SK-N-SH (cell line): ENCODE measurements around the gene HECTD4. TPM values are rescaled to one million over a fixed set of nuclear protein-coding genes. Genes with fewer than 3 reads are reported as not detected.

Experiments
- CTCF ChIA-PET: fragments of 300-600, 350-600 bp; formaldehyde crosslinking; extraction: SDS; loops from one replicate; lab custom pipeline; 2021; lab: Yijun Ruan, JAX
- POLR2A ChIA-PET: fragments of 350-600 bp; sonication (Branson Sonifier 250); formaldehyde crosslinking; extraction: SDS; loops from one replicate; lab custom pipeline; 2020; ENCODE audit warnings: antibody characterized with exemption, inconsistent platforms; lab: Yijun Ruan, JAX
- DNase-seq: peaks from one replicate; pipeline ENCODE4 v3.0.0; 2012
- H2AFZ ChIP-seq: fragments of 200-600 bp; sonication (generic); 2 replicates; pipeline ENCODE4 v1.8.1; 2016; ENCODE audit warnings: antibody characterized with exemption, mild to moderate bottlenecking, low read depth
- H3F3A ChIP-seq: fragments of 200-600 bp; sonication (generic); replicated peaks from 2 replicates; pipeline ENCODE3; 2016; ENCODE audit warnings: antibody characterized with exemption, mild to moderate bottlenecking; ENCODE audit not compliant: insufficient read depth
- H3K27ac ChIP-seq, 2 experiments: fragments of 200-500 bp in 1 of 2; fragments of 200-600 bp in 1 of 2; sonication (Bioruptor generic) in 1 of 2; sonication (generic), shearing (Covaris generic) in 1 of 2; 2 replicates each; pipeline versions ENCODE4 v1.5.1 to v1.6.1; 2014 to 2016; ENCODE audit warnings: low read depth in 2 of 2, inconsistent platforms in 1 of 2, low read length in 1 of 2, mild to moderate bottlenecking in 1 of 2, mixed read lengths in 1 of 2
- H3K27me3 ChIP-seq: fragments of 200-600 bp; sonication (generic), shearing (Covaris generic); 2 replicates; pipeline ENCODE4 v1.6.1; 2016; ENCODE audit warnings: mixed run types; ENCODE audit not compliant: insufficient read depth
- H3K36me3 ChIP-seq, 2 experiments: fragments of 200-500 bp in 1 of 2; fragments of 200-600 bp in 1 of 2; sonication (Bioruptor generic) in 1 of 2; sonication (generic) in 1 of 2; replicated peaks in 1 of 2; 2 replicates each; pipeline versions ENCODE3 to v1.5.1; 2014 to 2016; ENCODE audit warnings: low read length in 1 of 2, mild to moderate bottlenecking in 1 of 2; ENCODE audit not compliant: insufficient read depth in 2 of 2, control insufficient read depth in 1 of 2
- H3K4me1 ChIP-seq, 2 experiments: fragments of 200-500 bp in 1 of 2; fragments of 200-600 bp in 1 of 2; sonication (Bioruptor generic) in 1 of 2; sonication (generic), shearing (Covaris generic) in 1 of 2; 2 replicates each; pipeline versions ENCODE4 v1.5.1 to v1.6.1; 2014 to 2016; ENCODE audit warnings: low read depth in 1 of 2, low read length in 1 of 2, mixed run types in 1 of 2; ENCODE audit not compliant: insufficient read depth in 2 of 2, control insufficient read depth in 1 of 2
- H3K4me2 ChIP-seq: fragments of 200-600 bp; sonication (generic), shearing (Covaris generic); 2 replicates; pipeline ENCODE4 v1.6.1; 2017; ENCODE audit warnings: mixed run types
- H3K4me3 ChIP-seq, 2 experiments: fragments of 200-500 bp in 1 of 2; fragments of 200-600 bp in 1 of 2; sonication (Bioruptor generic) in 1 of 2; sonication (generic), shearing (Covaris generic) in 1 of 2; 2 replicates each; pipeline versions ENCODE4 v1.5.1 to v1.8.1; 2014 to 2016; ENCODE audit warnings: low read depth in 2 of 2, inconsistent platforms in 1 of 2, low read length in 1 of 2, mild to moderate bottlenecking in 1 of 2, mixed read lengths in 1 of 2, moderate library complexity in 1 of 2
- H3K79me2 ChIP-seq: fragments of 200-600 bp; sonication (generic); 2 replicates; pipeline ENCODE4 v1.8.1; 2017; ENCODE audit warnings: mild to moderate bottlenecking; ENCODE audit not compliant: insufficient read depth
- H3K9ac ChIP-seq: fragments of 200-600 bp; sonication (generic); 2 replicates; pipeline ENCODE4 v1.6.1; 2017; ENCODE audit warnings: mixed run types
- H3K9me2 ChIP-seq: fragments of 200-600 bp; sonication (generic); 2 replicates; pipeline ENCODE4 v1.6.1; 2017; ENCODE audit warnings: mixed run types
- H3K9me3 ChIP-seq: fragments of 200-600 bp; sonication (generic); 2 replicates; pipeline ENCODE4 v1.6.1; 2017; ENCODE audit warnings: mixed run types, mild to moderate bottlenecking, moderate library complexity
- H4K20me1 ChIP-seq: fragments of 200-600 bp; sonication (generic); 2 replicates; pipeline ENCODE4 v1.6.1; 2017; ENCODE audit warnings: mild to moderate bottlenecking, mixed run types; ENCODE audit not compliant: insufficient read depth
- CTCF ChIP-seq: fragments of 200-600 bp; sonication (generic); IDR thresholded peaks from 2 replicates; pipeline ENCODE4 v1.6.1; 2017; ENCODE audit warnings: antibody characterized with exemption, mild to moderate bottlenecking, moderate library complexity
- ELF1 ChIP-seq: IDR thresholded peaks from 2 replicates; pipeline ENCODE4 v1.4.0; 2012
- FOSL2 ChIP-seq: IDR thresholded peaks from 2 replicates; pipeline ENCODE4 v1.4.0; 2012; ENCODE audit warnings: low read depth, mild to moderate bottlenecking, moderate library complexity, borderline replicate concordance
- GABPA ChIP-seq: IDR thresholded peaks from 2 replicates; pipeline ENCODE4 v1.4.0; 2012; ENCODE audit warnings: low read depth, mild to moderate bottlenecking
- GATA2 ChIP-seq: sonication (generic); formaldehyde crosslinking; IDR thresholded peaks from 2 replicates; pipeline ENCODE4 v1.5.0; 2020; ENCODE audit warnings: mild to moderate bottlenecking, missing genetic modification reagents
- IRF3 ChIP-seq: fragments of 150-350 bp; IDR thresholded peaks from 2 replicates; pipeline ENCODE4 v1.6.1; 2016; ENCODE audit warnings: mild to moderate bottlenecking, low read depth, low read length
- MAX ChIP-seq: IDR thresholded peaks from 2 replicates; pipeline ENCODE4 v1.4.0; 2012; ENCODE audit warnings: low read depth
- MXI1 ChIP-seq: IDR thresholded peaks from 2 replicates; pipeline ENCODE4 v1.6.1; 2012; ENCODE audit warnings: mild to moderate bottlenecking, low read depth, low read length, improper control_type of control experiment
- POLR2AphosphoS5 ChIP-seq: IDR thresholded peaks from 2 replicates; pipeline ENCODE4 v1.6.1; 2012; ENCODE audit warnings: low read depth, low read length
- RAD21 ChIP-seq: IDR thresholded peaks from 2 replicates; pipeline ENCODE4 v1.6.1; 2012; ENCODE audit warnings: mild to moderate bottlenecking, low read length
- RCOR1 ChIP-seq: fragments of 150-350 bp; IDR thresholded peaks from 2 replicates; pipeline ENCODE4 v1.6.1; 2017; ENCODE audit warnings: antibody characterized with exemption, low read length
- RXRA ChIP-seq: IDR thresholded peaks from 2 replicates; pipeline ENCODE4 v1.4.0; 2012; ENCODE audit warnings: low read depth, mild to moderate bottlenecking, borderline replicate concordance
- SIN3A ChIP-seq: IDR thresholded peaks from 2 replicates; pipeline ENCODE4 v1.6.1; 2012; ENCODE audit warnings: low read depth, mild to moderate bottlenecking, low read length, moderate library complexity, borderline replicate concordance
- SMC3 ChIP-seq: IDR thresholded peaks from 2 replicates; pipeline ENCODE4 v1.6.1; 2012; ENCODE audit warnings: low read depth, low read length, improper control_type of control experiment
- TCF12 ChIP-seq: IDR thresholded peaks from 2 replicates; pipeline ENCODE4 v1.4.0; 2012
- TEAD4 ChIP-seq: IDR thresholded peaks from 2 replicates; pipeline ENCODE4 v1.4.0; 2012; ENCODE audit warnings: mild to moderate bottlenecking, borderline replicate concordance; ENCODE audit not compliant: insufficient read depth
- USF1 ChIP-seq: IDR thresholded peaks from 2 replicates; pipeline ENCODE4 v1.4.0; 2012; ENCODE audit warnings: low read depth, borderline replicate concordance
- YY1 ChIP-seq: IDR thresholded peaks from 2 replicates; pipeline ENCODE4 v1.4.0; 2012; ENCODE audit warnings: low read depth, mild to moderate bottlenecking
- whole genome bisulfite sequencing: methylation state at CpG from one replicate; pipeline ENCODE4 v1.1.6; 2017; ENCODE audit warnings: low lambda C conversion rate; 5-methylcytosine and 5-hydroxymethylcytosine counted together
- polyA plus RNA-seq, 3 experiments: library from polyadenylated mRNA; depleted of rRNA; stranded (reverse); fragments of >200 nt; gene quantifications; 2 replicates each; pipeline ENCODE4 v1.2.3, GENCODE V29; 2012
- TF ChIP-seq, protein P1 (sequence below): IDR thresholded peaks from 2 replicates; pipeline ENCODE4; 2012

Gene HECTD4
- polyA plus RNA-seq, 1 of the 3 experiments (the other 2 are of a cell fraction), result 14.6 TPM

DNA sequence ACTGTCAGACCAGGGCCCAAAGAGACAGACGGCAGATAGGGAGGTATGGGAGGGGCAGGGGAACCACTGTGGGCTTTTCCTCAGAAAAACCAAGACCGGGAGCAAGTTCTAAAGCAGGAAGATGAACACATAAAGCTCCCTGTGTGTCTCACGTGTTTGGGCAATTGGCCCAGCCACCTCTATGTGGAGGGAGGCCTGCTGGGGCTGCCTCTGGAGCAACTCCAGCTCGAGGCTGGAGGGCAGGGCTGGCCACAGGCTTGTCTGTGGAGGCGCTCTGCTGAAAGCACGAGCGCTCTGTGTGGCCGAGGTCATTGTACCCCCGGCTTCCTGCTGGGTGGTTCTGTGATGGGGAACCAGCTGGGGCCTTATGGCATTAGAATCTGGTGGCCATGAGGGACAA lies 220.5 kb downstream of the HECTD4 start (continued):
- TF ChIP-seq MAX, result no peak
- TF ChIP-seq TCF12, result no peak
- no peak for TF ChIP-seq POLR2AphosphoS5
- no peak for TF ChIP-seq SMC3

DNA sequence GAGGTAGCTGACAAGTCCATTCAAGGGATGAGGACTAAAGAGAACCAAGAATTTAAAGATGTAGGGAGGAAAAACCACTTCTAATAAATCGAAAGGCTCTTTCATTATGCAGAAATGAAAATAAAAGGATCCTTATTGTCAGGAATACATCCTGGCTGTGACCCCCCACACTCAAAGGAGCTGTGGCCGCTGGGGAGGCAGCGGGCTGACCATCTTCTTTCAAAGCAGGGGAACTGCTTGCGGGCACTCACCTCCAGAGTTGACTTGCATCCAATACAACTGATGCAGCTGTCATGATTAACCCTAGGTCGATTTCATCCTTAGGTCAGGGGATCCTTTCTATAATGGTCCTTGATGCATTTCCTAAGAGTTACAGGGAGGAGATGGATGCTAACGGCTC lies 221.6 kb downstream of the HECTD4 start:
- Histone ChIP-seq H3K4me1 (no peaks in the 10 kb centered on the region), H3K27me3 (no peaks in the 10 kb centered on the region), H3K9ac (no peak overlapping the region), H3K9me2 (no peaks in the 10 kb centered on the region), H3K79me2 (no peaks in the 10 kb centered on the region), H3F3A (no peaks in the 10 kb centered on the region), H3K4me2 (no peak overlapping the region), H3K27ac (no peak overlapping the region), H2AFZ (no peak overlapping the region), H4K20me1 (no peaks in the 10 kb centered on the region), H3K9me3 (no peaks in the 10 kb centered on the region), H3K4me3 (no peak overlapping the region), H3K36me3 (peaks cover 16 to 44% of the 10 kb centered on the region in 2 experiments)
- TF ChIP-seq, protein P1, sequence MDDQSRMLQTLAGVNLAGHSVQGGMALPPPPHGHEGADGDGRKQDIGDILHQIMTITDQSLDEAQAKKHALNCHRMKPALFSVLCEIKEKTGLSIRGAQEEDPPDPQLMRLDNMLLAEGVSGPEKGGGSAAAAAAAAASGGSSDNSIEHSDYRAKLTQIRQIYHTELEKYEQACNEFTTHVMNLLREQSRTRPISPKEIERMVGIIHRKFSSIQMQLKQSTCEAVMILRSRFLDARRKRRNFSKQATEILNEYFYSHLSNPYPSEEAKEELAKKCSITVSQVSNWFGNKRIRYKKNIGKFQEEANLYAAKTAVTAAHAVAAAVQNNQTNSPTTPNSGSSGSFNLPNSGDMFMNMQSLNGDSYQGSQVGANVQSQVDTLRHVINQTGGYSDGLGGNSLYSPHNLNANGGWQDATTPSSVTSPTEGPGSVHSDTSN, result no peak
- TF ChIP-seq MAX (no peak), USF1 (no peak), YY1 (no peak), TEAD4 (no peak), CTCF (no peak), RAD21 (no peak), RXRA (no peak), IRF3 (no peak), RCOR1 (no peak), FOSL2 (no peak), ELF1 (no peak), SMC3 (no peak), GATA2 (CRISPR knock-in tag) (no peak), TCF12 (no peak), MXI1 (no peak), GABPA (no peak), SIN3A (no peak)
- 98% methylated on average over 6 of the region's 6 CpGs for WGBS
- DNase-seq, result no peak
- ChIA-PET CTCF (no interaction called here), POLR2A (no interaction called here)
